ENCODE data around the gene DDX1. TPM values are rescaled to one million over a fixed set of nuclear protein-coding genes. Genes with fewer than 3 reads are reported as not detected.

DDX1 gene
- total RNA-seq, 1 experiment from 2014 or later = 37.5 TPM

GRCh38 chr2:15595936-15596335 is 4.3 kb downstream of the DDX1 start:
- no peak for DNase-seq
- Histone ChIP-seq H3K79me2 (ENCODE audit: low read length) (peaks cover 56% of the 10 kb centered on the region), H4K20me1 (ENCODE audit: insufficient read depth, low read depth, low read length) (no peaks in the 10 kb centered on the region), H3K36me3 (ENCODE audit: insufficient read depth, low read length) (peaks cover 29% of the 10 kb centered on the region), H3K9me3 (ENCODE audit: low read length) (no peaks in the 10 kb centered on the region), H2AFZ (ENCODE audit: low read length) (no peak overlapping the region), H3K27me3 (ENCODE audit: low read length) (no peaks in the 10 kb centered on the region), H3K4me2 (ENCODE audit: low read depth, low read length, poor library complexity, severe bottlenecking) (no peak overlapping the region), H3K27ac (ENCODE audit: low read length) (no peak overlapping the region), H3K4me1 (ENCODE audit: low read length) (peaks cover 13% of the 10 kb centered on the region), H3K4me3 (ENCODE audit: low read length) (no peak overlapping the region), H3K9me2 (replicated peaks; ENCODE audit: insufficient read depth, low read length) (no peaks in the 10 kb centered on the region), H3K9ac (ENCODE audit: low read length) (no peak overlapping the region)

- peaks cover 8% of the 10 kb centered on the region for H3K4me1 ChIP-seq (ENCODE audit: low read length)
- no peak overlapping the region for H3K27ac ChIP-seq (ENCODE audit: low read length)
- H3K36me3 ChIP-seq (ENCODE audit: insufficient read depth, low read length) = peaks cover 33% of the 10 kb centered on the region
- DNase-seq = no peak
- H3K9ac ChIP-seq (ENCODE audit: low read length) = no peak overlapping the region
- H3K9me3 ChIP-seq (ENCODE audit: low read length) = no peaks in the 10 kb centered on the region
- H3K79me2 ChIP-seq (ENCODE audit: low read length) = peaks cover 52% of the 10 kb centered on the region
- H3K4me3 ChIP-seq (ENCODE audit: low read length) = no peak overlapping the region
- H3K27me3 ChIP-seq (ENCODE audit: low read length) = no peaks in the 10 kb centered on the region
- H2AFZ ChIP-seq (ENCODE audit: low read length) = no peak overlapping the region
- no peaks in the 10 kb centered on the region for H3K9me2 ChIP-seq (replicated peaks; ENCODE audit: insufficient read depth, low read length)
- no peak overlapping the region for H3K4me2 ChIP-seq (ENCODE audit: low read depth, low read length, poor library complexity, severe bottlenecking)
- no peaks in the 10 kb centered on the region for H4K20me1 ChIP-seq (ENCODE audit: insufficient read depth, low read depth, low read length)
Observed at GRCh38 chr2:15596350-15596749, 4.7 kb downstream of the DDX1 start.

- Histone ChIP-seq H3K36me3 (ENCODE audit: insufficient read depth, low read length) (peaks cover 39% of the 10 kb centered on the region), H3K9me2 (replicated peaks; ENCODE audit: insufficient read depth, low read length) (no peaks in the 10 kb centered on the region), H2AFZ (ENCODE audit: low read length) (no peak overlapping the region), H3K27me3 (ENCODE audit: low read length) (no peaks in the 10 kb centered on the region), H3K4me2 (ENCODE audit: low read depth, low read length, poor library complexity, severe bottlenecking) (no peak overlapping the region), H3K9ac (ENCODE audit: low read length) (no peak overlapping the region), H3K4me3 (ENCODE audit: low read length) (no peak overlapping the region), H3K79me2 (ENCODE audit: low read length) (peaks cover 48% of the 10 kb centered on the region), H3K27ac (ENCODE audit: low read length) (no peak overlapping the region), H4K20me1 (ENCODE audit: insufficient read depth, low read depth, low read length) (no peaks in the 10 kb centered on the region), H3K9me3 (ENCODE audit: low read length) (no peaks in the 10 kb centered on the region), H3K4me1 (ENCODE audit: low read length) (peaks cover 8% of the 10 kb centered on the region)
- DNase-seq = no peak
Observed at GRCh38 chr2:15596968-15597367, 5.3 kb downstream of the DDX1 start.

GRCh38 chr2:15599994-15600393 is 8.3 kb downstream of the DDX1 start:
- peaks cover 17% of the 10 kb centered on the region for H3K79me2 ChIP-seq (ENCODE audit: low read length)
- no peak overlapping the region for H3K27ac ChIP-seq (ENCODE audit: low read length)
- H3K9ac ChIP-seq (ENCODE audit: low read length) = no peak overlapping the region
- no peaks in the 10 kb centered on the region for H3K9me2 ChIP-seq (replicated peaks; ENCODE audit: insufficient read depth, low read length)
- DNase-seq = no peak
- no peak overlapping the region for H2AFZ ChIP-seq (ENCODE audit: low read length)
- H3K4me2 ChIP-seq (ENCODE audit: low read depth, low read length, poor library complexity, severe bottlenecking) = no peak overlapping the region
- H3K4me1 ChIP-seq (ENCODE audit: low read length) = no peaks in the 10 kb centered on the region
- H4K20me1 ChIP-seq (ENCODE audit: insufficient read depth, low read depth, low read length) = no peaks in the 10 kb centered on the region
- H3K27me3 ChIP-seq (ENCODE audit: low read length) = no peaks in the 10 kb centered on the region
- H3K4me3 ChIP-seq (ENCODE audit: low read length) = no peak overlapping the region
- peaks cover 57% of the 10 kb centered on the region for H3K36me3 ChIP-seq (ENCODE audit: insufficient read depth, low read length)
- no peaks in the 10 kb centered on the region for H3K9me3 ChIP-seq (ENCODE audit: low read length)

GRCh38 chr2:15601681-15602080 is 10.0 kb downstream of the DDX1 start:
- Histone ChIP-seq H3K4me2 (ENCODE audit: low read depth, low read length, poor library complexity, severe bottlenecking) (no peak overlapping the region), H3K4me3 (ENCODE audit: low read length) (no peak overlapping the region), H3K27ac (ENCODE audit: low read length) (no peak overlapping the region), H4K20me1 (ENCODE audit: insufficient read depth, low read depth, low read length) (no peaks in the 10 kb centered on the region), H3K9ac (ENCODE audit: low read length) (no peak overlapping the region), H3K36me3 (ENCODE audit: insufficient read depth, low read length) (peaks cover 58% of the 10 kb centered on the region), H3K9me2 (replicated peaks; ENCODE audit: insufficient read depth, low read length) (no peaks in the 10 kb centered on the region), H3K4me1 (ENCODE audit: low read length) (no peaks in the 10 kb centered on the region), H2AFZ (ENCODE audit: low read length) (no peak overlapping the region), H3K79me2 (ENCODE audit: low read length) (0 out of 2 replicates have a peak, but pooled peaks cover 4% of the 10 kb centered on the region), H3K27me3 (ENCODE audit: low read length) (no peaks in the 10 kb centered on the region), H3K9me3 (ENCODE audit: low read length) (no peaks in the 10 kb centered on the region)
- DNase-seq = no peak

- Histone ChIP-seq H3K9me3 (ENCODE audit: low read length) (no peaks in the 10 kb centered on the region), H3K9ac (ENCODE audit: low read length) (no peak overlapping the region), H4K20me1 (ENCODE audit: insufficient read depth, low read depth, low read length) (no peaks in the 10 kb centered on the region), H3K27me3 (ENCODE audit: low read length) (no peaks in the 10 kb centered on the region), H2AFZ (ENCODE audit: low read length) (no peak overlapping the region), H3K36me3 (ENCODE audit: insufficient read depth, low read length) (peaks cover 65% of the 10 kb centered on the region), H3K27ac (ENCODE audit: low read length) (no peak overlapping the region), H3K4me1 (ENCODE audit: low read length) (no peaks in the 10 kb centered on the region), H3K4me2 (ENCODE audit: low read depth, low read length, poor library complexity, severe bottlenecking) (no peak overlapping the region), H3K4me3 (ENCODE audit: low read length) (no peak overlapping the region), H3K9me2 (replicated peaks; ENCODE audit: insufficient read depth, low read length) (no peaks in the 10 kb centered on the region), H3K79me2 (ENCODE audit: low read length) (no peaks in the 10 kb centered on the region)
- no peak for DNase-seq
Observed at GRCh38 chr2:15602393-15602792, 10.7 kb downstream of the DDX1 start.

GRCh38 chr2:15603044-15603765 is 11.5 kb downstream of the DDX1 start:
- Histone ChIP-seq H3K9me3 (ENCODE audit: low read length) (no peaks in the 10 kb centered on the region), H3K27ac (ENCODE audit: low read length) (no peak overlapping the region), H3K27me3 (ENCODE audit: low read length) (no peaks in the 10 kb centered on the region), H3K4me3 (ENCODE audit: low read length) (no peak overlapping the region), H3K36me3 (ENCODE audit: insufficient read depth, low read length) (peaks cover 68% of the 10 kb centered on the region), H3K9me2 (replicated peaks; ENCODE audit: insufficient read depth, low read length) (no peaks in the 10 kb centered on the region), H4K20me1 (ENCODE audit: insufficient read depth, low read depth, low read length) (no peaks in the 10 kb centered on the region), H2AFZ (ENCODE audit: low read length) (no peak overlapping the region), H3K4me1 (ENCODE audit: low read length) (no peaks in the 10 kb centered on the region), H3K9ac (ENCODE audit: low read length) (no peak overlapping the region), H3K4me2 (ENCODE audit: low read depth, low read length, poor library complexity, severe bottlenecking) (no peak overlapping the region), H3K79me2 (ENCODE audit: low read length) (no peaks in the 10 kb centered on the region)
- no peak for DNase-seq

GRCh38 chr2:15603948-15604347 is 12.3 kb downstream of the DDX1 start:
- Histone ChIP-seq H3K9me2 (replicated peaks; ENCODE audit: insufficient read depth, low read length) (no peaks in the 10 kb centered on the region), H3K9me3 (ENCODE audit: low read length) (no peaks in the 10 kb centered on the region), H3K36me3 (ENCODE audit: insufficient read depth, low read length) (peaks cover 68% of the 10 kb centered on the region), H3K4me3 (ENCODE audit: low read length) (no peak overlapping the region), H3K4me1 (ENCODE audit: low read length) (no peaks in the 10 kb centered on the region), H4K20me1 (ENCODE audit: insufficient read depth, low read depth, low read length) (no peaks in the 10 kb centered on the region), H3K9ac (ENCODE audit: low read length) (no peak overlapping the region), H3K27me3 (ENCODE audit: low read length) (no peaks in the 10 kb centered on the region), H2AFZ (ENCODE audit: low read length) (no peak overlapping the region), H3K27ac (ENCODE audit: low read length) (no peak overlapping the region), H3K4me2 (ENCODE audit: low read depth, low read length, poor library complexity, severe bottlenecking) (no peak overlapping the region), H3K79me2 (ENCODE audit: low read length) (no peaks in the 10 kb centered on the region)
- no peak for DNase-seq

Measured in Karpas-422 (cell line).